GM12864 (cell line): Measurements from ENCODE around the gene GLIPR1L1.

Source experiments
- DNase-seq: peaks from one replicate; pipeline ENCODE4 v3.0.0-alpha.2; 2011; ENCODE audit warnings: low read depth
- H3K4me3 ChIP-seq: 2 replicates; pipeline ENCODE4 v1.5.1; 2011; ENCODE audit warnings: mild to moderate bottlenecking, low read depth, low read length, control low read depth
- TF ChIP-seq, protein P1 (sequence below): IDR thresholded peaks from 2 replicates; pipeline ENCODE4 v1.5.1; 2011; ENCODE audit warnings: low read depth, mild to moderate bottlenecking, moderate library complexity, low read length, control low read depth, inconsistent platforms; ENCODE audit errors: missing control alignments

Gene GLIPR1L1

DNA sequence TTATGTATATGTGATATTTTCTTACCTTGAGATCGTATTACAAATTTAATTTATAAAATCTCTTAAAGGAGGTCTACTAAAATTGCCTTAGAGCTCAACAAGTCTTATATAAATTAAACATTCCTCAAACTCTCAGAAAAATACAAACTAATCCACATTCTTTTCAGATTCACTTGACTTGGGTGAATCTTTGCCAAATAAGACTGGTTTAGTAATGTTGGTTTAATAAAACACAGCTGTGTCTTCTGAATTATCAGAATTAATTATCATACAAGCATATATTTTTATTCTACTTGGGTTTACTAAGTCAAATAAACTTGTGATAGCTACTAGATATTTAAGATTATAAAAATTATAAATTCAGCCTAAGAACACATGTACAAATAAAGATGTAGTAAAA is 69.8 kb downstream of the GLIPR1L1 start:
- H3K4me3 ChIP-seq = no peak overlapping the region
- TF ChIP-seq, protein P1, sequence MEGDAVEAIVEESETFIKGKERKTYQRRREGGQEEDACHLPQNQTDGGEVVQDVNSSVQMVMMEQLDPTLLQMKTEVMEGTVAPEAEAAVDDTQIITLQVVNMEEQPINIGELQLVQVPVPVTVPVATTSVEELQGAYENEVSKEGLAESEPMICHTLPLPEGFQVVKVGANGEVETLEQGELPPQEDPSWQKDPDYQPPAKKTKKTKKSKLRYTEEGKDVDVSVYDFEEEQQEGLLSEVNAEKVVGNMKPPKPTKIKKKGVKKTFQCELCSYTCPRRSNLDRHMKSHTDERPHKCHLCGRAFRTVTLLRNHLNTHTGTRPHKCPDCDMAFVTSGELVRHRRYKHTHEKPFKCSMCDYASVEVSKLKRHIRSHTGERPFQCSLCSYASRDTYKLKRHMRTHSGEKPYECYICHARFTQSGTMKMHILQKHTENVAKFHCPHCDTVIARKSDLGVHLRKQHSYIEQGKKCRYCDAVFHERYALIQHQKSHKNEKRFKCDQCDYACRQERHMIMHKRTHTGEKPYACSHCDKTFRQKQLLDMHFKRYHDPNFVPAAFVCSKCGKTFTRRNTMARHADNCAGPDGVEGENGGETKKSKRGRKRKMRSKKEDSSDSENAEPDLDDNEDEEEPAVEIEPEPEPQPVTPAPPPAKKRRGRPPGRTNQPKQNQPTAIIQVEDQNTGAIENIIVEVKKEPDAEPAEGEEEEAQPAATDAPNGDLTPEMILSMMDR = no peak
- DNase-seq = no peak

DNA sequence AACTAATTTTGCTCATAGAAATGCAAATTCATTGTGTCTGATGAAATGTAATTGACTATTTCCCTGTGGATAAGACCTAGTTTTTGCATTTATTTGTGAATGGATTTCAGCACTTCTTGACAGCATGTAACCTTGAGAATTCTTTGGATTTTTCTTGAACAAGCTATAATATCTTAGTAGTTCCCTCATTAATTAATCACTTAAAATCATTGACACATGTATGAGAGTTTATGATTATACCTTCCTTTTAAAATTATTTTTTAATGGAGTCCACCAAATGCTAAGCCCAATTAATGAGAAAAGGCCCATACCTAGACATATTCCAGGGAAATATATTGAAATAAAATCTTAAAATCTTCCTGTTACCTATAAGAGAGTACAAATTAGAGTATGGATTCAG is 73.2 kb downstream of the GLIPR1L1 start:
- no peak overlapping the region for H3K4me3 ChIP-seq
- TF ChIP-seq, protein P1 = no peak
- DNase-seq = no peak

DNA sequence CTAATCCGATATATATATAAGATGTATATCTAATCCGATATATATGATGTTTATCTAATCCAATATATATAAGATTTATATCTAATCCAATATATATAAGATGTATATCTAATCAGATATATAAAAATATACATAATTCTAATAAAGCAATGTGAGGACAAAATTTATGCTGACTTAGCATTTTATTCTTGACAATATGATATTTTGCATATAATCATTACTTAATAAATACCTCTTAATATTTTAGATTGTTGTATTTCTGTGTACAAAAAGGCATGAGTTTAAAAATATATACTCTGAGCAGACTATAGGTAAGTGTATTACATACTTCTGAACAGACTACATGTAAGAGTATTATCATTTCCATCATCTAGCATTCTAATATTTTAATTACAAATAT is 75.4 kb downstream of the GLIPR1L1 start:
- TF ChIP-seq, protein P1 = no peak
- no peak overlapping the region for H3K4me3 ChIP-seq
- DNase-seq = no peak

DNA sequence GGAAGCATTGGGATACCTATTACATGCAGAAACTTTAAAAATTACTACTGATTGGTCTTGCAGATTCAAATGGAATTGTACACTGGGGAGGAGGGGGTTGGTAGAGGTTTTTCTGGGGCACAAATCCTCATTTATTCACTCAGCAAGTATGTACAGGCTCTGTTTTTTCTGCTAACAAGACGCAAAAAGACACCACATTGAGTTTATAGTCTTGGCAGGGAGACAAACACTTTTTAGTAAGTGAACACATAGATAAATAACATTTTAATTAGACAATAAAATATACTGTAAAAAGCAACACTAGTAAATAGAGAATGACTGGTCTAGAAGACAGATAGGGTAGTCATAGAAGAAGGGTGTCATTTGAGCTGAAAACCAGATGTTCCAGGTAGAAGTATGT is 80.2 kb downstream of the GLIPR1L1 start:
- TF ChIP-seq, protein P1 = no peak
- H3K4me3 ChIP-seq = no peak overlapping the region
- no peak for DNase-seq

DNA sequence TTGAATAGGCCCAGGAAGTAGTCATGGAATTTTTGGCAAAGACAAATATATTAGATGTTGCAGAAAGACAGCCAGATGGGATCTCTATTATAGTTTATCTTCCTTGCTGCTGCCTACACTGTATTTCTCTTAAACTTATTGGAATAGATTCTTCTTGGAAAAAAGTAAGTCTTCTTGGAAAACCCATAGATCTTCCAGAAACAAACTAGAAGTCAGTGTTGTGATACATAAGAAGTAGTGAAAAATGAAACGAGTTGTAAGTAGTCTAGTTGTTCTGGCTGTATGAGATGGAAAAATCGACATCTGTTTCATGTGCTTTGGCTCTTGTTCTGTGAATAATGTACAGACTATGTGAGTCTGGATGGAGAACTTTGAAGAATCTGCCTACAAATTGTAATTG is 85.4 kb downstream of the GLIPR1L1 start:
- no peak overlapping the region for H3K4me3 ChIP-seq
- no peak for DNase-seq
- TF ChIP-seq, protein P1 = no peak
